Glomerular visceral epithelial cell (primary cell): ENCODE data around the gene VDAC1.
"Not testable (repeated sequence)": the region's sequence is repeated elsewhere in the genome, so short reads cannot be mapped to it uniquely, and the experiment has no call there.

Source experiments
- DNase-seq: peaks from one replicate; pipeline ENCODE4 v3.0.0-alpha.2; 2016; ENCODE audit errors: extremely low spot score

Gene VDAC1

DNA sequence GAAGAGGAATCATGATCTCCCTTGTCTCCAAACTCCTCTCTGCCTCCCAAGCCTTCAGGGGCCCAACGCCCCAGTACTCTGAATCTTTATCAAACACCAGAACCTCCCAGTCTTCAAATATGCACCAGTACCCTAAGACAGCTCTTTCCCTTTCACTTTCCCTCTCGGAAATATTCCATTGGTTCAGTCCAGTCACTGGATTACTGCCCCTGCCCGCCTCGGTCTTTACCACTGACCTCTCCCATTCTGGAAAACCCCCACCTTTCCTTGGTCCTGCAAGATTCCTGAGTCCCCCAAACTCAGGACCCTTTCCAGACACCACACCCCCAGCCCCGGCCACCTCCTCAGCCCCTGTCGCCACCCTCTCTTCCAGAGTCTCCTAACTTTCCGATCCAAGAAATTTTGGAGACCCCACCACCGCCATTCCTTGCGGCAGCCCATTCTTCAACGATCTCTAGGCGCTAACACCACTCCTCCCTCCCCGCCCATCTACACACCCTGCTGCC, 37.0 kb downstream of the VDAC1 start:
- peak; percentile 67 for DNase-seq

DNA sequence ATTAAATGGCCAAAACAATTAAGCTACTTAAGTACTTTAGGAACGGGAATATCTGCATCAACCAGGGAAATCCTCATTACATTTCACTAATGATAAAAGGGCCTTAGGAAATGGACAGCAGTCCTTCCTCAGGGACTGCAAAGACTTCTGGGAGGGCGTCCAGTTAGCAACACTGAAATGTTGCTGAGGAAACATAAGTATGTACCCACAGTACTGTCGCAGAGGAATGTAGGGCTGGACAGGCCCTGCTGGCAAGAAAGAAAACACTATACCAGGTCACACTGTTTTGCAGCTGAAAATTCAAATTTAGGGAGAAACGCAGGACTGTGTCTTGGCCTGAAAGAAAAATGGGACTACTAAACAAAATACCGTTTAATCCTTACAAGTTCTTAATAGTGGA, 37.7 kb downstream of the VDAC1 start:
- DNase-seq: no peak

DNA sequence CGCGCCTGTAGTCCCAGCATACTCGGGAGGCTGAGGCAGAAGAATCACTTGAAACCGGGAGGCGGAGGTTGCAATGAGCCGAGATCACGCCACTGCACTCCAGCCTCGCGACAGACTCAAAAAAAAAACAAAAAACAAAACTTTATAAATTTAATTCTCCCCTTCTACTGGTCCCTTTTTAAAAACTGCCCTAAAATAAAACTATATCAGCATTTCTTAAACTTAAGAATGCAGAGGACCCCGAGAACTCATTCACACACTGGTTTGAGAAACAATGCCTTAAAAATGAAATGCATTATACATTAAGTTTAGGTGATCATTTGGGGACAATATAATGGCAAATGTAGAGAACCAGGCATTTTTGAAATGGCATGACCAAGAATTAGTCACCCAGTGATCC, 38.7 kb downstream of the VDAC1 start:
- DNase-seq: no peak

DNA sequence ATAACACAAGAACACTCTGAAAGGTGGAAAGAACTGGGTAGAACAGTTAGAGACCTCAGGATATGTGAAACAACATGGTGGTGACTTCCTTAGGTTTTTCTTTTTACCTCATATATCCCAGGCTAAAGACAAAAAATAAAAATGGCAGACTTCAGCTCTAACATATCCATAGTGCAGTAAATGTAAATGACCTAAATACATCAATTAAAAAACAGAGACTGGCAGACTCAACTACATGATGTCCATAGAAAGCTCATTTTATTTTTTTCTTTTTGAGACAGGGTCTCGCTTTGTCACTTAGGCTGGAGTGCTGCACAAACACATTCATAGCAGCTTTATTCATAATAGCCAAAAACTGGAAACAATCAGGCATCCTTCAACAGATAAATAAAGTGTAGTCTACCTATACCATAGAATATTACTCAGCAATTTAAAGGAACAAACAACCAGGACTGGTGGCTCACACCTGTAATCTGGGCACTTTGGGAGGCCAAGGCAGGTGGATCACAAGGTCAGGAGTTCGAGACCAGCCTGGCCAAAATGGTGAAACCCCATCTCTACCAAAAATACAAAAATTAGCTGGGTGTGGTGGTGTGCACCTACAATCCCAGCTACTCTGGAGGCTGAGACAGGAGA, 41.2 kb downstream of the VDAC1 start:
- DNase-seq: no peak

DNA sequence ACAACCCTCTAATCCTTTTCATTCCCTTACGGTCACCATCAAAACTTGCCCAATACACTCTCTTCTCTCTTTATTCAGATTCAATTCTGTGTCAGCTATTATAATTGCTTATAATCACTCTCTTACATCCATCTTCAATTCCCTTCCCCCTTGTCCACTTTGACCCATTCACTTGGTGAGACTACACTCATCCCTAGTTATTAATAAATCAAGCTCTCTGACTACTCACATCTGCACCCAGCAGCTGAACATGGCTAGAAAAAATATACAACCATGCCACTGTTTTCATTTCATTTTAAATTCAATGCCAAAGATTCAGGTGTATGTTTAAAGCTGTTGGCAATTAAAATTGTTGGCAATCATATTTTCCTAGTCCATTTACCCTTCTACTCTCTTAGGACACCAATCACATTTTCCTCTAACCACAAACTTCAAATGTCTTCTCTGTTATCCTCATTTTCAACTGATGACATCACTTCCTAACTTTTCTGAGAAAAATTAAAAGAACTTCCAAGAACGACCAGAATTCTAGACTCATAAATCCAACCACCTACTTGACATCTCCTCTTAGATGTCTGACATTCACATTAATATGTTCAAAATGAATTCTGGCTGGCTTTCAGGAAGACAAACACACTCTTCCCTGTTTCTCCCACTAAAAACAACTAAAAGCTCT, 41.8 kb downstream of the VDAC1 start:
- peak; percentile 62 for DNase-seq

DNA sequence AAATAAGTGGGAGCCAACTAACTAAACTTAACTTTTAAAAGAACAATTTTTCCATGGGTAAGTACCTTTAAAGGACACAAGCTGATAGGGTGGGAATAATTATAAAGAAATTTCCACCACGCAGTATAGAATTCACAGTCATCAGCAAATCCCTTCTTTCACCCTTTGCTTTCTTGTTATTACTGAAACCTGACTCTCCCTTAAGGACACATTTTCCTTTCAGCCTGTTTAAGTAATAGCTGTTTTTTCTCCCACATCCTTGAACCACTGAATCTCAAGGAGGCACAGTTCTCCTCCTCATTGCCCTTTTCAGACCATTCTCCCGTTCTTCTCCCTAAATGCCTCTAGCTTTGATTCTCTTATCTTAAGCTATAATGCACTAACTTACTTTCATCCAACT, 42.6 kb downstream of the VDAC1 start:
- no peak for DNase-seq

DNA sequence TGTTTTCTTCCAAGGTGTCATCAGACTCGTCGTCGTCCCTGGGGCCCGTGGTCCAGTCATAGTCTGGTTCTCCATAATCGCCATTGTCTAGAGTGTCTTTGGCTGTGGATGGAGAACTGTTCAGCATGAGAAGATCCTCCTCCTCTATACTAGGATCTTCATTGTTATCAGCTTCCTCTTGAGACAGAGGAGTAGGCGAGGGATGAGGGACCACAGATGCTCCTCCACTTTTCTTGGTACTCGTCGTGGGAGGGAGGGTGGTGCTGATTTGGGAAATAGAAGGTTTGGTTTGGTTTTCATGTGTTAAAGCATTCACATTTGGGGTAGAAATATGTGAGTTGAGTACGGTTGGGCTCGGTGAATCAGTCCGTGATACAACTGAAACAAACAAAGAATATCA, 45.1 kb downstream of the VDAC1 start:
- DNase-seq: no peak

DNA sequence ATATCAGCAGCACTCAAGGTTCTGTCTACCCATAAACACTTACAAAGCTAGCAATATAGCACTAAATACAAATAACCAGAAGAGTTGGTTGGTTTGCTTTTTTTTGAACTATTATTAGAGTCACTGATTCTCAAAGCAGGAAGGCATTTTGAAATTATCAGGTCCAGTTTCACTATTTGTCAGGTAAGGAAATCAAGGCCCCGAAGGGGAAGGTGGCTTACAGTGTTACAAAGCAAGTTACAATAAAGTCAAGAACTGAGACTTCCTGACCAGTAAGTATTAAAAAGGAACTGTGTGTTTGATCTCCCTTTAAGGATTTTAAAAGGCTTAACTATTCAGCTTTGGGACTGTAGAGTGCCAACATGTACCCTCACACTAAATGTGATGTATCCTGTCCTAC, 47.2 kb downstream of the VDAC1 start:
- no peak for DNase-seq

DNA sequence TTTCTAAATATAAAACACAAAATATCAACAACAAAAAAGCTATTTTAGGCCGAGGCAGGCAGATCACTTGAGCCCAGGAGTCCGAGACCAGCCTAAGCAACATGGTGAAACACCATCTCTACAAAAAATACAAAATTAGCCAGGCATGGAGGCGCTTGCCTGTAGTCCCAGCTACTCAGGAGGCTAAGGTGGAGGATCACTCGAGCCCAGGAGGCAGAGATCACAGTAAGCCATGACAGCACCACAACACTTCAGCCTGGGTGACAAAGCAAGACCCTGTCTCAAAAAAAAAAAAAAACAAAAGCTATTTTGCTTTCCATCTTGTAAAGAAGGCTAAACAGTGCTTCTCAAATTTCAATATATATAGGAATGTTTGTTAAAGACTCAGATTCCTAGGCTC, 47.7 kb downstream of the VDAC1 start:
- no peak for DNase-seq

DNA sequence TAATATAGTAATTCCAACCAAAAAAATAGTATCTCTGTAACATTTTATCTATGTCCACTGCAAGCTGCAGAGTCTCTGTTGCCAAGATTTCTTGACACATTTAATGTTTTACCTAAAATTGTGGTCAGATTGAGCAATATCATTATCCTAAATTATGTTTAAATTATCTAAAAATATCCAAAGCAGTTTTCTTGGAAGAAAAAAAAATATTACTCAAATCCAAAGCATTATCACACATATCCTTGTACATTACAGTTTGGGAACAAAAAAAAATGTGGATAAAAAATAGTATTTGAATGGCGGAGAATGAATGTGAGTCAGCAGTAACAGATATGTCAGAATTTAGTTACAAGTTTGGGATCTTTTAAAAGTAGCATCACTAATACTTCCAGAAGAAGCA, 48.6 kb downstream of the VDAC1 start:
- DNase-seq: not testable (repeated sequence)

DNA sequence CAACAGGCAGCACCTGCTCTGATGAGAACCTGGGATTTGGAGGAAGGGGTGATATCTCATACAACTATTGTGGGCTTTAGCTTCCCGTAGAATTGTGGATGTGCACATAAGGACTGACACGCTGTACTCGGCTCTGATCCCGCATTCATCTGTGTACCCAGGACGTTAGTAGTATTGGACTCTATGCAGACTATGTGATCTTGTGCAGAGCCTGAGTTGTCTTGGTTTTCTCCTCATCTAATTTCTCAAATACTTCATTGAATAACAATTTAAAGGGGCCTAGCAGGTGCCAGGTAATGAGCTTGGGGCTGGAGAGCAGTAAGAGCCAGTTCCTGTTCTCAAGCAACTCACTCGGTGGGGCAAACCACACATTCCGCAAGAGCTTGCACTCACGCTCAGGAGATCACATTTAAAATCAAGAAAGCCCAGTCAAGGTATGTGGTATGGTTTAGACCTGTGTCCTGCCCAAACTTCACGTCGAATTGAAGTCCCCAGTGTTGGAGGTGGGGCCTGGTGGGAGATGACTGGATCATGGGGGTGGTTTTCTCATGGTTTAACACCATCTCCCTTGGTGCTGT, 51.1 kb downstream of the VDAC1 start:
- peak; percentile 82 for DNase-seq

DNA sequence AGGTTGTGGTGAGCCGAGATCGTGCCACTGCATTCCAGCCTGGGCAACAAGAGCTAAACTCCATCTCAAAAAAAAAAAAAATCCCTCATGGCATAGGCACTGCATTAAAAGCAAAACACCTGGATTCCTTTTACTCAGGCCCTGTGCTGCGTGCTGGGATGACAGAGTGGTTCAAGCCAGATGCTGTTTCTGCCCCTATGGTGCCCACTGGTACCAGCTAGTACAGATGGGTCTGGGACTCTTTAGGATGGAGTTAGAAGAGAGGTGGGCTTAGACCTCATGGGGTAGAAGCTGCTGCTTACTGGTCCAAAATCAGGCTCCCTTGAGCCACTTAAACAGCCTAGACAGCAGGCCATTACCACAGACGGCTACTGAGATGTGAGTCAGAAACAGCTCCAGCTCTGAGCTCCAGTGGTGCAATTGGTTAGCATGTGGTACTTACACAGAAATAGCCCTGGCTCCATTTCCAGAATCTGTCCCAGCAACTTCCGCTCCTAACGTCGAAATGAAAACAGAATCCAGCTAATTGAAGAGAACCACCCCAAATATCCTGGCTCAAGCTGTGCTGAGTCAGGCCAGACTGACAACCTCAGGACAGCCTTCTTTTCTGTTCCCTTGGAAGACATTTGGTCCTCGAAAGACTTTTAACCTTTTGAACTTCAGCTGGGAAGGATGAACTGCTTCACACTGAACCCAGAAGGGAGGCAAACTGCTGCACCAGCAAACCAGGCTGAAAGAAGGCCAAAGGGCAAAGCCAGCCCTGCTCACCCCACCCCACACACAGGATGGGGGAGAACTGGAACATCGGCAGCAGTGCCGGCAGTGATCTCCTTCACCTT, 51.8 kb downstream of the VDAC1 start:
- peak; percentile 83 for DNase-seq

DNA sequence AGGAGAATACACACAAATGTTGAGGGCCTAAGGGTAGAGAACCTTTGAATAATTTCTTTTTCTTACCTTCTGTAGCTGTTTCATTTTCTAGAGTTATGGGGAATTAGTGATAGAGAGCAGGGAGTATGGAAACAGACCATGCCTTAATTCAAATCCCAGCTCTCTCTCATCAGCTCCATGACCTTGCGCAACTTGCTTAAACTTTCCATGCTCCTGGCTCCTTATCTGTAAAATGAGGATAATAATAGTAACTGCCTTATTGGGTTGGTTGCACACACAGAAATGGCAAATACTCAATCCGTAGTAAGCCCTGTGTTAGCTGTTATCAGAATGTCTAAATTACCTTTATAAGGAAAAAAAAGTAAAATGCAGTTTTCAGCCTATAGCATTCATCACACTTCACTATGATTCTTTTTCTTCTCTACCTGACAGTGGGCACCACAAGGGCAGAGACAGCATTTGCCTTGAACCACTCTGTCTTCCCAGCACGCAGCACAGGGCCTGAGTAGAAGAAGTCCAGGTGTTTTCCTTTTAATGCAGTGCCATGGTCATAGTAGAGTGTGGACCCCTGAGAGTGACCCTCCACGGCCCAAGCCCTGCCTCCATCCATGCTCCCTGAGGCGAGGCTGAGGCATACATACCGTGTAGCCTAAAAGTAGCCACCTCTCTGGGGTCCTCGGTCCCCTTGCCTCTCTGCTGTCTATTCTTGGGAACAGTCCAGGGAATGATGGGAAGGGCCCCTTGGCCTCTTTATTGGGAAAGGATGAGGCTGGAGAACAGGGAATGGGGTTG, 53.8 kb downstream of the VDAC1 start:
- DNase-seq: no peak

DNA sequence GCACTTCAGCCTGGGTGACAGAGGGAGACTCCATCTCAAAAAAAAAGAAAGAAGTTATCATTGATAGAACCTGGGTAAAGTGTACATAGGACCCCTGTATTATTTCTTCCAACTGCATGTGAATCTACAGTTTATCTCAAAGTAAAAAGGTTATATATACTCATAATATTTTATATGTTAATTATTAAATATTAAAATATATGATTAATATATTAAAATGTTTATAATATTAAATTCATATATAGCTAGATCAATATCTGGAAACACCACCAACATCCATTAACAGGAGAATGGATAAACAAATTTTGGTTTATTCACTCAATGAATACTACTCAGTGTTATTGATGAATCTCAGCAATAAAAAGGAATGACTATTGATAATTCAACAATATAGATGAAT, 56.1 kb downstream of the VDAC1 start:
- DNase-seq: no peak

DNA sequence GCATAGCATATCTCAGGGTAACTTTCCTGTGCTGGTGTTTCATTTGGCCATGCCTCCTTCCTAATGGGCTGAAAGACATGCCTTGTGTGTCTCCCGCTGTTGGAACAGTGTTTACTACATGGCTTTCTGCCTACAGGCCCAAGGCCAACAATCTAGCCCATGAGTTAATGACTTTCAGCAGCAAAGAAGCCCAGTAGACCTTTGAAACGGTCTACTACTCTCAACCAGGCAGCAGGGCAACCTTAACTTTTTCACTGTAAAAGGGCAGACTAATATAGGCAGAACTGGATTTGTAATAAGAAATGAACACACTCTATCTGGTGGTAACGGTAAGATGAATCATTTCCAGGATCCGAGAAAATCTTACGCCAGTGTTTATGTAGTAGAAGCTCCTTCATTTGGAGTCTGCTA, 57.3 kb downstream of the VDAC1 start:
- DNase-seq: peak; percentile 43

DNA sequence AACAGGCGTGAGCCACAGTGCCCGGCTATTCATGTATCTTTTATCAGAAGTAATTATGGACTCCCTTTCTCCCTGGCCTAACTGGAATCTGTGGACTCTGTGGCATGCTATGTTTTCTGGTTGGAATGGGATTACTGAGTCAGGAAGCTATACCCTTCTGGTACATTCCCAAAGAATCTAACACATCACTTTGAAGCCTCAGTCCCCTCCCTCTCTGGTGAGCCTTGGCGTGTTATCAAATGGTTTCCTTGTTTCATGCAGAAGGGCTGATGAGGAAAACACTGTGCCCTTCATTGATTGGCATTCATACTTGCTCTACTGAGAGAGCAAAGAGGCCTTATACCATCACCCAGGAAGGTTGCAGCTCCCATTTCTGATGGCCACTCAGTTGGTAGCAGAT, 59.2 kb downstream of the VDAC1 start:
- DNase-seq: no peak

DNA sequence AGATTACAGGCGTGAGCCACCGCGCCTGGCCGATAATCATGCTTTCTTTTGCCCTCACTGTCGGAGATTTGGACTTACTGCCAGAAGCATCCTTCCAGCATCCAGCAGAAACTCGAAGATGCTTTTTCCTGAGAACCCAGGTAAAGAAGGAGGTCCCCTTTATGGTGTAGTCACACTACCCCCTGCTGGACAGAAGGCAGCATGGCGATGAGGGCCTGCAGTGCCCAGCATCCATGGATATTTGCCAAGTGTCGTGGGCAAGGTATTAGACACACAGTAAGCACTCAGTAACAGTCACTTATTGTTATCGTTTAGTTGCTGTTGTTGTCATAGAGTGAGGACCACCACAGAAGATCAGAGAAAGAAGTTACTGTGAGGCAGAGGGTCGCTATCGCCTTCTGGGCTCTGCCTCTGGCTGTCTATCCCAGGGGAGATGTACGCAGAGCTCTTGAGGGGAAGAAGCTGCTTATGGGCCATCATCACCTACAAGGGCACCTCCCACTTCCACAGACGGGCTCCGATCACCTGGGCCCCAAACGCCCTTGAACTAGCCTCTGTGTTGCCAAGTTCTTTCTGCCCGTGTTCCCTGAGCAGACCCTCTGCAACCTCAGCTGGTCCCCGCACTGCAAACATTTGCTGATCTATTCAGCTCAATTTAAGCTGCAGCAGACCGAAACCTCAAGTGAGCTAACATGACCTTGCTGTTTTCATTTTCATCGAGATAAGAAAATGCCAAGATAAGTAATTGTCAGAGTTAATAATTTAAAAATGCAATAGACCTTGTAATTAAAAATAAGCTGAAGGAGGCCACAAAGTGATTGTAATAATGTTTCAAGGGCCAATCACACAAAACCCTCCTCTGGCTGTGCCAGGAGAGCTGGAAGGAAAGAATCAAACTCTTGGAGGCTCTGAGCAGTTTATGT, 60.3 kb downstream of the VDAC1 start:
- peak; percentile 75 for DNase-seq

DNA sequence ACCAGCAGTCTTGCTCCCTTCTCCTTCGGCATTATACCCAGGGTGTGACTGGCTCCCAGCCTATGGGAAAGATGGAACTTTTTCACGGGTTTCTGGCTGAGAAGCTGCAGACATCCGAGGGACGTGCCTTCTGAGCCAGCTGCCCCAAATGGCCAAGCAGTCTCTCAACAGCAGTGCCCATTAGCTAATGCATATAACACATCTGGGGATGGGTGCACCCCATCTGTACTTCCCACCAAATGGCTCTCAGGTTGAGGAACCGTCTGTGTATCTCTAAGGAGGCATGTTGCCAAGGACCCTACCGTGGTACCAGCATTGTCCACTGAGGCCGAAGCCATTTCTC, 61.3 kb downstream of the VDAC1 start:
- no peak for DNase-seq

DNA sequence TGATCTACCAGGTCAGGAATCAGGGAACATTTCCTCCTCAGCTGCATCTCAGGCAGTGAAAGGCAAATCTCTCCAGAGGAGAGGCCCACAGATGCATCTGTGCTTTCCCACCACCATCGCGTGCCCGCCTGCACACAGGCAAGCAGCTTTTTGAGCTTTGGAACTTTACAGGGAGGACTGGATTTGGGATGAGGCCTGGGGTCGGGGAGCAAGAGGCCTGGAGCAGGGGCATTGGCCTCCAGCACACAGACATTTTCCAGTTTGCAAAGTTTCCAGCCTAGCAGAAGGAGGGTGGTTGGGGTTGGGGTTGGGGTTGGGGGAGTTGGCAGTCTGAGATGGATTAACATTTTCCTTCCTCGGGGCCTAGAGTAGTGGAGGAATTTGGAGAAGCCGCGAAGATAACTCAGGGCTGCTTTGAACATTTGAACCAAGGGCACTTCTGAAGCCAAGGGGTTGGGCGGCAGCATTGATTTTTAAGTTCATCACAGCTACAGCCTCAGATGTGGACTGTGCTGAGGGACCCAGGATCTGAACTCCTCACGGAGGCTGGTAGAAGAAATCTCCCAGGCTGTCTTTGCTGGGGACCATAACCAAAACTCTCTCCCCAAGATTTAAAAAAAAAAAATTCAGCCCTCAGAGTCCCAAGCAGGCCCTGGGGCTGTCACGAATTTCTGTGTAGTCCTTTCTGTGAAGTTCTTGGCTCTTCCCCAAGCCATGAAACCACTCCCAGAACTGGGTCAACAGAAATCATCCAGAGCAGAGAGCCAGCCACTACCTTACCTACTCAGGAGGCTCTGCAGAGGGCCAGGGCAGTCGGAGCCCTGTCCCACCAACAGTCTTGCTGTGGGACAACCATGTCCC, 61.9 kb downstream of the VDAC1 start:
- no peak for DNase-seq
